ENCODE data around the gene TTC39A. TPM values are rescaled to one million over a fixed set of nuclear protein-coding genes. Genes with fewer than 3 reads are reported as not detected.

TTC39A gene
- total RNA-seq, 1 donor from 2014 or later: 0.95 TPM

DNA sequence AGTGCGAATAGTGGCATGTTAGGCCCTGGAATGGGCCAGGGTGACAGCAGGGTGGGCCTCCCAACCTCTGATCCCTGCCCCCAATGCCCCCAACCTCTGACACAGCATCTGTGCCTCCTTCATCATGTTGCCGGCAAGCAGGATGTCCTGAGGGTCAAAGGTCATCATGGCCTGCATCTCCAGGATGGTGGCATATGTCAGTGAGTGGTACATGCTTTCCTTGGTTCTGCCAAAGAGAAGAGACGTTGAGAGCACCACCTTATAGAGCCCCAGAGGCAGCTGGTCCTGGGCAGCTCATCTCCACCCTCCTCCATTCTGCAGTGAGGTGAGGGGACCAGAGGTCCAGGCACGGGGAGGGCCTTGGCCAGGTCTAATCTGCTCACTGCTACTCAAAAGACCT lies 17.6 kb downstream of the TTC39A start:
- no peak for DNase-seq (ENCODE audit: low spot score)
- peaks cover 13% of the 10 kb centered on the region for H3K27me3 Mint-ChIP-seq (ENCODE audit: unreplicated experiment)
- no peaks in the 10 kb centered on the region for H3K36me3 Mint-ChIP-seq (ENCODE audit: low read depth, unreplicated experiment)
- TF ChIP-seq, protein P1, sequence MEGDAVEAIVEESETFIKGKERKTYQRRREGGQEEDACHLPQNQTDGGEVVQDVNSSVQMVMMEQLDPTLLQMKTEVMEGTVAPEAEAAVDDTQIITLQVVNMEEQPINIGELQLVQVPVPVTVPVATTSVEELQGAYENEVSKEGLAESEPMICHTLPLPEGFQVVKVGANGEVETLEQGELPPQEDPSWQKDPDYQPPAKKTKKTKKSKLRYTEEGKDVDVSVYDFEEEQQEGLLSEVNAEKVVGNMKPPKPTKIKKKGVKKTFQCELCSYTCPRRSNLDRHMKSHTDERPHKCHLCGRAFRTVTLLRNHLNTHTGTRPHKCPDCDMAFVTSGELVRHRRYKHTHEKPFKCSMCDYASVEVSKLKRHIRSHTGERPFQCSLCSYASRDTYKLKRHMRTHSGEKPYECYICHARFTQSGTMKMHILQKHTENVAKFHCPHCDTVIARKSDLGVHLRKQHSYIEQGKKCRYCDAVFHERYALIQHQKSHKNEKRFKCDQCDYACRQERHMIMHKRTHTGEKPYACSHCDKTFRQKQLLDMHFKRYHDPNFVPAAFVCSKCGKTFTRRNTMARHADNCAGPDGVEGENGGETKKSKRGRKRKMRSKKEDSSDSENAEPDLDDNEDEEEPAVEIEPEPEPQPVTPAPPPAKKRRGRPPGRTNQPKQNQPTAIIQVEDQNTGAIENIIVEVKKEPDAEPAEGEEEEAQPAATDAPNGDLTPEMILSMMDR (IDR thresholded peaks at IDR 0.05; ENCODE audit: unreplicated experiment): no peak
- peaks cover 33% of the 10 kb centered on the region for H3K4me1 Mint-ChIP-seq (ENCODE audit: unreplicated experiment)
- no peak overlapping the region for H3K27ac Mint-ChIP-seq (ENCODE audit: unreplicated experiment)
- H3K4me3 Mint-ChIP-seq (ENCODE audit: unreplicated experiment): no peak overlapping the region
- H3K9me3 Mint-ChIP-seq (ENCODE audit: unreplicated experiment): no peaks in the 10 kb centered on the region

DNA sequence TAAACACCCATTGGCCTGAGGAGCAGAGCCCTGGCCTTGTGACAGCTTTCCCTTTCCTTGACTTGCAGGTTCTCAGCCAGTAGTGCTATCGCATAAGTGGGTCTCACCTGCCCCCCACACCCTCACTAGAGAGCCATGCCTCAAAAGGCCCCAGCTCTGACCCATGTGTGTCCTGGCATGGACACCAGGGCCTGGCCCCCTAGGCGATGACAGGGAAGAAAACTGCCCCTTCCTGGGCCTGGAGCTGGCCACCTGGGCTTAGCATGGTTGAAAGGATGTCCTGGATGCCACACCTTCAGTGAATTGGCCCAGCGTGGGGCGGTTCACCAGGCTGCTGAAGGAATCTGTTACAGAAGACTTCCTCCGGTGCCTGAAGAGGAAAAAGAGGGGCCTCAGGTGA lies 18.5 kb downstream of the TTC39A start:
- peaks cover 33% of the 10 kb centered on the region for H3K4me1 Mint-ChIP-seq (ENCODE audit: unreplicated experiment)
- H3K36me3 Mint-ChIP-seq (ENCODE audit: low read depth, unreplicated experiment): no peaks in the 10 kb centered on the region
- H3K27me3 Mint-ChIP-seq (ENCODE audit: unreplicated experiment): peaks cover 13% of the 10 kb centered on the region
- no peaks in the 10 kb centered on the region for H3K9me3 Mint-ChIP-seq (ENCODE audit: unreplicated experiment)
- peak overlapping the region; percentile 48 for H3K27ac Mint-ChIP-seq (ENCODE audit: unreplicated experiment)
- no peak for DNase-seq (ENCODE audit: low spot score)
- TF ChIP-seq, protein P1 (IDR thresholded peaks at IDR 0.05; ENCODE audit: unreplicated experiment): no peak
- no peak overlapping the region for H3K4me3 Mint-ChIP-seq (ENCODE audit: unreplicated experiment)

DNA sequence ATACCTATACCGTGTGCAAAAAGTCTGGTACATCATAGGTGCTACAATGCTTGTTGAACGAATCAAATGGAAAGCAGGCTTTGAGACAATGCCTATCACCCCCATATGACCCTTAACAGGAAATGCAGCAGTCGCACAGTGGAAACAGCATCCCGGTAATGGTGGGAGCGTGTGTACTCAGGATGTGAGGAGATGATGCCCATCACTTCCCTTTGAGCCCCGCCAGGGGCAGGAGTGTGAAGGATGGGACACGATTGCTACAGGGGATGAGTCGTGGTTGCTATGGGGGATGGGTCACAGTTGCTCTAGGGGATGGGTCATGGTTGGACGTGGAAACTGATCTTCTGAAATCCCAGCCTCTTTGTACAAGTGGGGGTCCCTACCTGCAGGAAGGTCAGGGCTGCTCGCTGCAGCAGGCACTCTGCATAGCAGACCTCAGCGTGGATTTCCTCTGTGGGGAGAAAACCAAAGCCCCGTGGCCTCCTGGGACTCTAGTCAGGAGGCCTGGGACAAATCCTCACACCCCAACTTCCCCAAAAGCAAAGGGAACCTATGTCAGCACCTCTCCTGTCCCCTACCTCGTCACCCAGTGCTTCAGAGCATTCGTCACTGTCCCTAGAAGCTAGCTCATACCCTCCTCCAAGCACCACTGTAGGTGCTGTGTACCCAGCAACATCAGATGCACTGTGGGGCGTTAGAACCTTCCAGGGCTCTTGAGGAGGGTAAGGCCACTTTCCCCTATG lies 19.3 kb downstream of the TTC39A start:
- DNase-seq (ENCODE audit: low spot score): no peak
- no peak overlapping the region for H3K4me3 Mint-ChIP-seq (ENCODE audit: unreplicated experiment)
- H3K27me3 Mint-ChIP-seq (ENCODE audit: unreplicated experiment): peaks cover 12% of the 10 kb centered on the region
- H3K9me3 Mint-ChIP-seq (ENCODE audit: unreplicated experiment): no peaks in the 10 kb centered on the region
- TF ChIP-seq, protein P1 (IDR thresholded peaks at IDR 0.05; ENCODE audit: unreplicated experiment): no peak
- H3K36me3 Mint-ChIP-seq (ENCODE audit: low read depth, unreplicated experiment): no peaks in the 10 kb centered on the region
- H3K4me1 Mint-ChIP-seq (ENCODE audit: unreplicated experiment): peaks cover 30% of the 10 kb centered on the region
- no peak overlapping the region for H3K27ac Mint-ChIP-seq (ENCODE audit: unreplicated experiment)

DNA sequence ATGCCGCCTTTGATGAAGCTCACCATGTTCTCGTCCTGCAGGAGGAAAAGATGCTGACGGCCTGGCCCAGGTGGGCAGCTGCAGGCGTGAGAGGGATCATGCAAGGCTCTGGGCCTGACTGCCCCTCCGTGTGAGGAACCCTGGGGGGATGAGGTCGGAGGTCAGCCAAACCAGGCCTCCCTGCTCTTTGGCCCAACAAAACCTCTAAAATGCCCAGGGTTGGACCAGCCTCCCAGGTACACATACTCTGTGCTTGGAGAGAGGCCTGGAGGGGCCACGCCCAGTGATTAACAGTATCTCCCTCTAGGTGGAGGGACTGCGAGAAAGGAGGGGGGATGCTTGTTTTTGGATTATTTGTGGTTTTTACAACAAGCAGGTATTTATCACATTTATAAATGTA lies 21.1 kb downstream of the TTC39A start:
- no peak overlapping the region for H3K27ac Mint-ChIP-seq (ENCODE audit: unreplicated experiment)
- H3K4me1 Mint-ChIP-seq (ENCODE audit: unreplicated experiment): peaks cover 31% of the 10 kb centered on the region
- TF ChIP-seq, protein P1 (IDR thresholded peaks at IDR 0.05; ENCODE audit: unreplicated experiment): no peak
- no peaks in the 10 kb centered on the region for H3K36me3 Mint-ChIP-seq (ENCODE audit: low read depth, unreplicated experiment)
- no peak overlapping the region for H3K4me3 Mint-ChIP-seq (ENCODE audit: unreplicated experiment)
- H3K27me3 Mint-ChIP-seq (ENCODE audit: unreplicated experiment): peaks cover 10% of the 10 kb centered on the region
- DNase-seq (ENCODE audit: low spot score): no peak
- no peaks in the 10 kb centered on the region for H3K9me3 Mint-ChIP-seq (ENCODE audit: unreplicated experiment)

DNA sequence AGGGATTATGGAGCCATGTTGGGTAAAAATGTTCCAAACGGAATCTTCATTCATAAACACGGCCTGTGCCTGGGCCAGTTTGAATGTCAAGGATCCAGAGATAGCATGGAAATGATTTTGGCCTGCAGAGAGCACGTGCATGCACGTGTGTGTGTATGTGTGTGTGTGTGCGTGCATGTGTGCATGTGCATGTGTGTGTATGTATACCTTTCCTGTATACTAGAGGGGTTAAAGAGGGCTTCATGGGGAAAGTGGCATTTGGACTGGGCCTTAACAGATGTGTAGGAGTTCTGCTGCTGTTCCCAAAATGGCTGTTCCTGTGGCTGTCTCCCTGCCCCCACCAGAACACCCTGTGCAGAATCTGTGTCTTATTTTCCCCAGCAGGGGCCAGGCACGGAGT lies 21.7 kb downstream of the TTC39A start:
- TF ChIP-seq, protein P1 (IDR thresholded peaks at IDR 0.05; ENCODE audit: unreplicated experiment): no peak
- H3K27ac Mint-ChIP-seq (ENCODE audit: unreplicated experiment): no peak overlapping the region

More for the DNA sequence above, 21.7 kb downstream of the TTC39A start:
- Mint-ChIP-seq H3K27me3 (ENCODE audit: unreplicated experiment) (peaks cover 10% of the 10 kb centered on the region), H3K9me3 (ENCODE audit: unreplicated experiment) (no peaks in the 10 kb centered on the region), H3K4me3 (ENCODE audit: unreplicated experiment) (no peak overlapping the region), H3K4me1 (ENCODE audit: unreplicated experiment) (peaks cover 26% of the 10 kb centered on the region), H3K36me3 (ENCODE audit: low read depth, unreplicated experiment) (no peaks in the 10 kb centered on the region)
- DNase-seq (ENCODE audit: low spot score): no peak
